HepG2 (cell line): ENCODE data around the gene CAMK1D.

Experiments
- CREB1 ChIP-seq, 2 experiments: fragments of 450-650 bp in 1 of 2; IDR thresholded peaks; 2 replicates each; pipeline ENCODE4 v1.6.1; 2016 to 2017; ENCODE audit warnings: control low read depth in 1 of 2, mild to moderate bottlenecking in 1 of 2, missing compliant biosample characterization in 1 of 2, missing genetic modification characterization in 1 of 2
- HNRNPH1 ChIP-seq: fragments of 200-400 bp; formaldehyde crosslinking; optimal IDR thresholded peaks from 2 replicates; pipeline ENCODE3; 2017; ENCODE audit warnings: mild to moderate bottlenecking, low read depth, low read length
- RBM22 ChIP-seq: fragments of 200-400 bp; formaldehyde crosslinking; optimal IDR thresholded peaks from 2 replicates; pipeline ENCODE3; 2017; ENCODE audit warnings: mild to moderate bottlenecking, low read length, moderate library complexity
- ZNF496 ChIP-seq: sonication (generic); formaldehyde crosslinking; IDR thresholded peaks from 2 replicates; pipeline ENCODE4 v1.8.1; 2023; ENCODE audit warnings: mild to moderate bottlenecking, moderate library complexity, missing genetic modification reagents; ENCODE audit not compliant: insufficient replicate concordance

DNA sequence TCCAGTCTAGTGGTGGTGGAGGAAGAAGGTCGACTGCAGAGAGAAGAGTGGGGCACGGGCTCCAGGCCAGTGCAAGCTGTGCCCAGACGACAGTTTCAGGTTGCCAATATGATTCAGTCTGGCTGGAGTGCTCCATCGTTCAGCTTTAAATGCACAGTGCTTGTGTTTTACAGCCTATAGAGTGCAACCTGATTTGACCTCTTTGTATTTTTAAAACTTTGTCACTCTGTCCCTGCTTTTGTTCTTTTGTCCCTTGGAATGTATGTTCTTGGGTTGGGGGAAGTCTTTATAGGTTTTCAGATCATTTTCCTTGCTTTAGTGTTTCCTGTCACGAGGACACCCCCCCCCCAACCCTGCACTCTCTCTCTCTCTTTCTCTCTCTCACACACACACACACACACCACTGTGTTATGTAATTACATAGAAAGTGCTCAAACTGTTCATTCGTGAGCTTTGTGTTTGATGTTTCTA, 198.0 kb downstream of the CAMK1D start:
- TF ChIP-seq HNRNPH1, result no peak
- no peak for TF ChIP-seq ZNF496 (CRISPR knock-in tag)
- TF ChIP-seq CREB1 (IDR thresholded peaks at IDR 0.05), result no peak
- TF ChIP-seq CREB1 (CRISPR knock-in tag; IDR thresholded peaks at IDR 0.05), result no peak
- TF ChIP-seq RBM22, result no peak
